HG03039 (cell line): ENCODE results near the gene SLC25A10.
"Not testable (repeated sequence)": the region's sequence is repeated elsewhere in the genome, so short reads cannot be mapped to it uniquely, and the experiment has no call there.

Experiments
- ATAC-seq: cut with Tn5 transposase; IDR thresholded peaks from one replicate; pipeline ENCODE4 v1.9.1; 2021; ENCODE audit warnings: mild to moderate bottlenecking, moderate library complexity; ENCODE audit not compliant: unreplicated experiment

The SLC25A10 gene, protein sequence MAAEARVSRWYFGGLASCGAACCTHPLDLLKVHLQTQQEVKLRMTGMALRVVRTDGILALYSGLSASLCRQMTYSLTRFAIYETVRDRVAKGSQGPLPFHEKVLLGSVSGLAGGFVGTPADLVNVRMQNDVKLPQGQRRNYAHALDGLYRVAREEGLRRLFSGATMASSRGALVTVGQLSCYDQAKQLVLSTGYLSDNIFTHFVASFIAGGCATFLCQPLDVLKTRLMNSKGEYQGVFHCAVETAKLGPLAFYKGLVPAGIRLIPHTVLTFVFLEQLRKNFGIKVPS

DNA sequence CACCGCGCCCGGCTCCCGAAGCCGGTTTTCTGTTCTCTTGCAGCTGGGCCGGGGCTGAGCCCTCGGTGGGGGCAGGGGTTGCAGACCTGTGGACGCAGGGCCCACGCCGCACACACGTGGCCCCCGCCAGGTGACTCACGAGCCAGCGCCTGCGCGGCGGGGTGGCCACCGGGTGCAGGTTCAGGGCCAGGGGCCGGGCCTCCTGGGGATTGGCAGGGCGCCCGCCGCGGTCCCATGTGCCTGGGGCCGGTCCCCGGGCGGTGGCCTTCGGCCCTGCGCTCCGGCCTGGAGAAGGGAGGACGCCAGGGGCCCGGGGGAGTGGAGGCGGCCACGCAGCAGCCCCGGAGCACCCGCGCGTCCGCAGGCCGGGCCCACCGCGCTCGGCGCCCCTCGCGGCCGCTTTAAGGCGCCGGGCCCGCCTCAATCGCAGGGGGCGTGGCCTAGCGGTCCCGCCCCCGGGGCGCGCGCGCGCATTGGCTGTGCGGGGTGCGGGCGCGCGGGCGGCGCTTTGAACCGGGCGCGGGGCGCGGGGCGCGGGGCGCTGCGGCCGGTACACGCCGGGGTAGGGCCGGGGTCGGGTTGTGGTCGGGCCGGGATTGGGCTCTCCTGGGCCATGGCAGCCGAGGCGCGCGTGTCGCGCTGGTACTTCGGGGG is at the start of gene SLC25A10:
Gene SLC25A10 (plus strand): TSS at position 471 of the 654 bp plus-strand sequence. CDS start 143 bp downstream, at position 614.
- peak; percentile 50 for ATAC-seq

DNA sequence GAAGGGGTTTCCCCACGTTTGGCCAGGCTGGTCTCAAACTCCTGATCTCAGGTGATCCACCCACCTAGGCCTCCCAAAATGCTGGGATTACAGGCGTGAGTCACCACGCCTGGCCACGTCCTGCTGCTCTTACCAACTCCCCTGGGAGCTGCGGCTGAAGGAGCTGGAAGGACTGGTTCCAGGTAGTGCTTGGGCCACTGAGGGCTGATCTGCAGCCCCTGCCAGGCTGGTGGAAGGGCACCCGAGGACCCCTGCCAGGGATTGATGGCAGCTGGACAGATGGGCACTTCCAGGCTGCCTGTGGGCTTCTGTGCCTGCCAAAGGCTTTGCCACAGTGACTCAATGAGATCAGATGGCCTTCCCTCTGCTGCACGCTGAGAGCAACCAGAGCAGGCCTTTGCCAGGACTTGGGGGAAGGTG is 48.0 kb upstream of the SLC25A10 start:
- ATAC-seq, result no peak

DNA sequence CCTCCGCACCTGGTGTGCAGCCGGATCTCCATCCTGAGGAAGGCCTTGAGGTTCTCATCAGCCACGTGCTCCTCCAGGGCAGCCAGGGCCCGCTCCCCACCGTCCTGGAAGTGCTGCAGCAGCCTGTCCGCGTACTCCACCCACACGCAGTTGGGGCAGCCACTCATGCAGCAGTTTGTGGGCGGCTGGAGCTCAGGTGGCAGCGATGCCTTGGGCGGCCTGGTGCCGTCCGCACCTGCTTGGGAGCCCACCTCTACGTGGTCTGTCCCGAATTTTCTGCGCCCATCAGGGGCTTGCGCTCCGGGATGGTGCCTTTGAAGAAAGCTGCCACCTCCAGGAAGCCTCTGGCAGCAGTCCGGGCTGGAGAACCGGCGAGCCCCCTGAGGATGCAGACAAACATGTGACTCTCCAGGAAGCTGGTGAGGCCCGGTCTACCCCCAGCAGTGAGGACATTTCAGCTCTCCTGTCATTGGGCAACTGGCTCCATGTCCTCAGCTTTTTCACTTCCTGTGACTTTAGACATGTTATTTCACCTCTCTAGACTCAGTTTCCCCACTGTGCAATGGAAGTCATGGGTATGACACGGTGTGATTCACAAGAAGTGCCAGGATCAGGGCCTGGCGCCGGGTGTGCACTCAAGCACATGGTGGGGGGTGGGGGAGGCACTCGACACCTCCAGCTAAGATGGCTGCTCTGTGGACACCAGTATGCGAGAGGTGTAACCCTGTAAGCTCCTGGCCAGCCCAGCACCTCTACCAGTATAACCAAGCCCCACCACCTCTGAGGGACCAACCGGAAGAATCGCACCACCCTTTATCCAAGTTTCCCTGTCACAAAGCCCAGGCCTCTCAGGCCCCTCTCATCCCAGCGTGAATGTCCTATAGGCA is 46.6 kb upstream of the SLC25A10 start:
- ATAC-seq, result no peak

DNA sequence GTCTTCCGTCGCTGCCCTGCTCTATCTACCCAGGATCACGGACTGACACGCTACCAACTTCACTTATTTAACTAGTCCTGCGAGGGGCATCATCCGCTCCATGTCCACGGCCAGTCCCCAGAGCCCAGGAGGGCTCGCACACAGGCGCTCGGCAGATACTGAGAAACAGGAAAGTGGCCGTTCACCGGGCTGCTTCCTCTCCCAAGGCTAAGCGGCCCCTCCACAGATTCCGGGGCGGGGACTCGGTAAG is 46.1 kb upstream of the SLC25A10 start:
- ATAC-seq, result no peak

DNA sequence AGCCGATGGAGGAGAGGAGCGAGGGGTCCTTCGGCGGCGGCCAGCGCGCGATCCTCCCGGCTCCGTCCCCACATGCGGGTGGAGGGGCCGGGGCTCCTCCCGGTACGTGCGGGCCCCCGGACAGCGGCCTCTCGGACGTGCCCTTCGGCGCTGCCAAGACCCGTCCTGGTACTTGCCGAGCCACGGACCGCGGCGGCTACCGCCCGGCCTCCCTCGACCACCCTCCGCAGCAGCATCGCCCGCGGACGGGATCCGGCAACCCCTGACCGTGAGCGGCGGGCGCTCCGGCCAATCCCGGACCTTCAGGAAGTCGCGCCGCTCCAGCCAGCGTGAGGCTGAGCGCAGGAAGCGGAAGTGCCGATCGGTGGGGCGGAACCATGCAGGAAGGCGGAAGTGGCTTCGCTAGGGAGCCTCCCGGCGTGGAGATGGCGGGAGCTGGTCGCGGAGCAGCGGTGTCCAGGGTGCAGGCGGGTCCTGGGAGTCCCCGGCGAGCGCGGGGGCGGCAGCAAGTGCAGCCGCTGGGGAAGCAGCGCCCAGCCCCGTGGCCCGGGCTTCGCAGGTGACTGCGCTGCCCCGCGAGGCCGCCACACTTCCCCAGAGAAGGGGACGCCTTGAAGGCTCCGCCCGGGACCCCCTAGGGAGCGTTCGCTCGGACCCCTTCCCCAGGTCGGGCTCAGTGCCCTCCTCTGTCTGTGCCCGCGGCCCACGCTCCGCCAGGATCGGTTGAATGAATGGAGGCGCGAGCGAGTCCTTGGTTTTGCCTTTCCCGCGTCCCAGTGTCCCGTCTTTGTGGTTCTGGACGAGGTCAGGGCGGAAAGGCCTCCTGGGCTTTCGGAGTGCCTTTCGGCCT is 45.5 kb upstream of the SLC25A10 start, which contains the start of the genes CCDC137 and OXLD1:
Gene CCDC137 (plus strand): TSS at position 396 of the 850 bp plus-strand sequence. CDS start 30 bp downstream, at position 426.
Gene OXLD1 (minus strand): TSS at position 264 of the 850 bp plus-strand sequence. CDS start 28 bp downstream, at position 236.
- ATAC-seq, result peak; percentile 90

DNA sequence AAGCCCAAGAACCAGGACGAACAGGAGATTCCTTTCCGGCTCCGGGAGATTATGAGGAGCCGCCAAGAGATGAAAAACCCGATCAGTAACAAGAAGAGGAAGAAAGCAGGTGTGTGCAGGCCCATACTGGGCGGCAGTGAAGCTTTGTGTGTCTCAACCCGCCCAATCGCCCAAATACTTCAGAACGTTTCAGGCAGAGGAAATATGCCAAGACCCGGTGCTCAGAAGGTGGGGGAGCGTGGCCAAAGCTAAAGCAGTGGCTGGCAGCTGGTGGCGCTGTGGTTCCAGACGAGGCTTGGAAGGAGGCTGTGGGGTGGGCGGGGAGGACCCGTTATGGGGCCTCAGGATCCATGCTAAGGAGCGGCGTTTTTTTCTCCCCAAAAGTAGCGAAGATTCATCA is 44.3 kb upstream of the SLC25A10 start:
- ATAC-seq, result no peak

DNA sequence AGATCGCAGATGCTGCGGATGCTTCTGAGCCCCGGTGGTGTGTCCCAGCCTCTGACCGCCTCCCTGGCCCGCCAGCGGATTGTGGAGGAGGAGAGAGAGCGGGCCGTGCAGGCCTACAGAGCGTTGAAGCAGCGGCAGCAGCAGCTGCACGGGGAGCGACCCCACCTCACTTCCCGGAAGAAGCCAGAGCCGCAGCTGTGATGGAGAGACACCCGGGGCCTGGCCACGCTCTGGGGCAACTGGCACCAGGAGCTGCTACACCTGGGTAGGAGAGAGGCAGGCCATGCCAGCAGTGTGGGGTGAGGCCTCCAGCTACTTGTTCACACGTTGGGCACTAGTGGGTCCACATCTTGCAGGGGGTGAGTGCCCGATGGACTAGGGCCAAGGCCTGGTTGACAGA is 39.6 kb upstream of the SLC25A10 start:
- no peak for ATAC-seq

DNA sequence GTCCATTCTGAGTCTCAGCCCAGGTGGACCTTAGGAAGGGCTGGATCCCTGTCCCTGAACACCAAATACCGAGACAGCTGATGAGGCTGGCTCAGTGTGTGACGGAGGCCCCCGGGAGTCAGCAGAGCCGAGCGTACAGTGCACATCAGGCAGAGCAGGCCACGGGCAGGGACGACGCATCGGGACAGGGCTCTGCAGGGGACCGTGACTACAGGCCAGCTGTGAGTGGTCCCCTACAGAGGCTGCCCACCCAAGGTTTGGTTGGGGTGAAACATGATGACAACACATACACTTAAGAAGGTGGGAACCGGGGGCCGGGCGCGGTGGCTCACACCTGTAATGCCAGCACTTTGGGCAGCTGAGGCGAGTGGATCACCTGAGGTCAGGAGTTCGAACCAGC is 39.1 kb upstream of the SLC25A10 start:
- ATAC-seq, result no peak

DNA sequence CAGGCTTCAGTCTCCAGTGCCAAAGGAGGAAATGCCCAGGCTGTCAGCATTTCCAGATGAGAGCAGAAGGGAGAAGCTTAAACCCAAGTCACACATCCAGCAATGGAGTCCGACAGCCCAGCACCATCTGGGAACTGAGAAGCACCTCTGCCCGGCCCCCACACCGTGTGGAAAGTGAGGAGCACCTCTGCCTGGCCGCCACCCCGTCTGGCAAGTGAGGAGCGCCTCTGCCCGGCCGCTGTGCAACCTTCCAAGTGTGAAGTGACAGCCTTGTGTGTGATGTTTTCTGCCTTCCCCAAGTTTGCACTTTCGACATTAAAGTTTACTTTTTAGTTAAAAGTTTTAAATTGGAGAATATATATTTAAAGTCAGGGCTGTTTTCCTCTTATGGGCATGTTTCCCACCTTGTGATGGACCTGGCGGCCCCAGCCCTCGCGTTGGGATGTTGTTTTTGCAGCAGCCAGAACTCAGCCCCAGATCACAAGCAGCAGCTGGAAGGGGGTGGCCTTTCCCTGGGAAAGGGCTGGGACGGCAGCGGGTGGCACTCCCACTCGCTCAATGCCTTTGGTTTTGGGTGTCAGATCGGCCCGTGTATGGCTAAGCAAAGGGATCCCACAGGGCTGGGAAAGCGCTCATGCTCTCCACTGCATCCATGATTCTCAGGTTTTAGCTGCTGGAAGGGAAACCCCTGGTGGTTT is 38.4 kb upstream of the SLC25A10 start:
- ATAC-seq, result no peak

DNA sequence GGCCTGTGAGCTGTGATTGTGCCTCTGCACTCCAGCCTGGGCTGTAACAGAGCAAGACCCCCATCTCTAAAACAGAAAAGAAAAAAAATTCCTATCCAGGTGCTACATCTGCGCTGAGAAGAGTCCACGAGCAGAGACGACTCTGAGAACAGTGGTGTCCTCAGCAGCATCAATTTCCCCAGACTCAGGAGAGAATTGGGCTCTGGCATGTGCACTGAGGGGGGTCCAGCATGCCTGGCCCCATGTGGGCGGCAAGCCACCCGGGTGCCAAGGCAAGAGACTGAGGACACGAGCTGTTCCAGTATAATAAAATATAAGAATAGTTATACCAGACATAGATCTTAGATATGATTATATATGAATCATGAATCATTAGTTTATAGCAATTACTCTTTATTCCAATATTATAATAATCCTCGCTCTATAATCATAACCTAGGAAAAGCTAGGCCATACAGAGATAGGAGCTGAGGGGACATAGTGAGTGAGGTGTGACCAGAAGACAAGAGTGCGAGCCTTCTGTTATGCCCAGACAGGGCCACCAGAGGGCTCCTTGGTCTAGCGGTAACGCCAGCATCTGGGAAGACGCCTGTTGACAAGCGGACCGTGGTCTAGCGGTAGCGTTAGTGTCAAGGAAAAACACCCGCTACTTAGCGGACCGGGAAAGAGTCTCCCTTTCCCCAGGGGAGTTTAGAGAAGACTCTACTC is 36.4 kb upstream of the SLC25A10 start:
- ATAC-seq, result not testable (repeated sequence)

DNA sequence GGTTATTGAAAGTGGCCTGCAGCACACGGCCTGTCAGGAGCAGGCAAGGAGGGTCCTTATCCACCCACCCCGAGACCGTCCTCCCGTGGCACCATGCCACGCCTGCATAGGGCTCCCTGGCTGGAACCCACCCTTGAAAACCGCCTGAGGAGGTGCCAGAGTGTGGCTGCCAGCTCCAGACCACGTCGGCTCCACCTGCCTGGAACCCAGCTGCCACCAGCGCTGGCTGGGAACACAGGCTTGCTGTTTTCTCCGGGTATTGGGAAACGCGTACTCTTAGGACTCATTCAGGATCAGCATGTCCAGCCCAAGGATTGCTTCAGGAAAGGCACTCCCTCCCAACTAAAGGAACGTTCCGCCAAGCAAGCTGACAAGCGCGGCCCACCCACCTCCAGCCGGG is 35.2 kb upstream of the SLC25A10 start:
- no peak for ATAC-seq

DNA sequence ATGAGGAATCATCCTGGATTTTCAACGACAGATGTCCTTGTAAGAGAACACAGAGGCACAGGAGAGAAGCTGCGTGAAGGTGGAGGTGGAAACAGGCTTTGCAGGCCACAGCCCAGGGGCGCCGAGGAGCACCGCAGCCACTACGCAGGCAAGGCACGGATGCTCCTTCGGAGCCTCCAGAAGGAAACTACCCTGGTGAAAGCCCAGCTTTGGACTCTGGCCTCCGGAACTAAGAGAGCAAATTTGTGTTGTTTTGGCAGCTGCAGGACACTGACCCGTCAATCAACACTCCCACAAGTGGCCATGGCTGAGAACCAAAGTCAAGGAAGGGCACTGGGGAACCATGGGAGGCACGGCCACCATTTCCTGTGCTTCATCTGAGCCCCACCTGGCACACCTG is 31.9 kb upstream of the SLC25A10 start:
- ATAC-seq, result no peak

DNA sequence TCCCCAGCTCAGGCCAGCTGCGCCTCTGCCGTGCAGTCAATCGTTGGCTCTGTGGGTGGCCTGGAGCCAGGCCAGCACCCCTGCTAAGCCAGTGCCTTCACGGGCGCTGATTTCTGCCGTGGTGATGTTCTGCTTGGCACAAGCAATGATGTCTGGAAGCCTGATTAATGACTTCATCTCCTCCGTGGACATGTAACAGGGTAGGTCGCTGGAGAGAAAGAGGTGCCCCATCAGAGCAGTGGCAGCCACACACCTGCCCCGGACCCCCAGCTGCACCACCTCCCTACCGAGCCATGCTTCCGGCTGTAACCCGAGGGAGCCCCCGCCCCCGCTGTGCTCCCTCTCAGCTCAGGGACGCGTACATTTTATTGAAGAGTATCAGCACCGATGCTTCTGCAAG is 30.4 kb upstream of the SLC25A10 start:
- ATAC-seq, result no peak

DNA sequence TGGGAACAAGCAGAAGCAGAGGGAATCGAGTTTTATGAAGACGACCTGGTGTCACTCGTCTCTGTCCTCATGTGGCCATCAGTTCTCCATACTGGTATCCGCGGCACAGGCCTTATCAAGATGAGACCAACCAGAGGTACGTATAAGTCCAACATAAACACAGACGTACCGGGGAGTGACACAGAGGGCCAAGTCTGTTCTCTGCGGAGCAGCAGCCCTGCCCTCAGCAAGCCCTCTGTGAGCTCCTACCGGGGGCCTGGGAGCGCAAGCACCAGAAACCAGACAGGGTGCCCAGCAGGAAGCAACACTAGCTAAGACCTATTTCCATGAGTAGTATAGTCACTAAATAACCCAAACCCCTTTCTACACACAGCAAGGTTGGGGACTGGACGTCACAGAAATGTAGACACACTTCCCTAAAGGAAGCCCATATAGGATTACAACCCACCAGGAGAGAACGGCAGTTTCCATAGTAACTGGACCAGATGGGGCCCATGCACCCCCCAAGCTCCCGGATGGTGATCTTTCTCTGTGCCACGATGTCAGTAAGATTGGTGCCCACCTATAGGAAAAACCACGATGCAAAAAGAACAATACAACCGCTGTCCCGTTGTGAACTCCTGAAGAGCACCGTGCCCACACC is 29.4 kb upstream of the SLC25A10 start:
- no peak for ATAC-seq

DNA sequence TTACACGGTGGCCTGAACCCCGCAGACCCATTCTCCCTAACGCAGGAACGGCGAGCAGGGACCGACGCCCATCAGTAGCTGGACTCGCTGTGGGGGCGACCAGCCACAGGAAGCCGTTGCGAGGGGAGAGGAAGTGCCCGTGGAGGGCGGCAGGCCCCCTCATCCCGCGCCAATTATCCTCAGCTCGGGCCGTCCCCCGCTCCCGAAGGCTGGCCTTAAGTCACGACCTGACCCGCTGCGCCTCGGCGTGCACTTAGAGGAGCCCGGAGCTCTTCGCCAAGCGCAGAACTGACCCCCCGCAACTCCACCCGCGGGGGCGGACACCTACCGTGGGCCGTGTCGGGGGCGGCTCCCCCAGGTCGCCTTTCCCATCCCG is 28.9 kb upstream of the SLC25A10 start:
- peak; percentile 3 for ATAC-seq

DNA sequence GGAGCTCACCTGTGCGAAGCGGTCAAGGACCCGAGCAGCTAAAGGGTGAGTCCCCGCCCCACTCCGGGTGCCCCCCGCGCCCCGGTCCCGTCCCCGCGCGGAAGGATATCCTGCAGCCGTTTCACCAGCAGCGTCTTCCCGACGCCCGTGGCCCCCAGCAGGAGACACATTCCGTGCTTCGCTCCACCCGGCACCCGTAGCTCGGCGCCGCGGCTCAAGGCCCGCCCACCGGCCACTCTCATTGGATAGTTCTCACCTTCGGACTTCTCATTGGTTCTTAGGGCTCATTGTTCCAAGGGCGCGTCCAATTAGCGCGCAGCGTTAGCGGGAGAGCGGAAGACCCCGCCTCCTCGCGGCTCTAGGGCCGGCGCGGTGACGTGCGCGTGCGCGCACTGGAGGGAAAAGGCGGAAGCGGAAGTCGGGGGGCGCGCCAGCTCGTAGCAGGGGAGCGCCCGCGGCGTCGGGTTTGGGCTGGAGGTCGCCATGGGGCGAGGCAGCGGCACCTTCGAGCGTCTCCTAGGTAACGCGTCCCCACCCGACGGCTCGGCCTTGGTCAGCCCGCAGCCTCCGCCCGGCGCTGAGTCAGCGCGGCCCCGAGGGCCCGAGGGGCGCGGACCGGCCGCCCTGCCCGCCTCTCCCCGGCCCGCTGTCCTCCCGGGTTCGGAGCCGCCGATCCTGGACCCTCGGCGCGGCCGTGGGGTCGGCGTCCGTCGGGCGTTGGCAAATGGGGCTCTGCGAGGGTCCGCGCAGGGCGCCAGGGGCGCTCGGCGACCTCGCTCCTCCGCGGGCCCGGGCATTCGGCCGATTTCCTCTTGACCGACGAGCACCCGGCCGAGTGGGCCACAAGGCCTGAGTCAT is 28.3 kb upstream of the SLC25A10 start, which contains the start of the genes ARL16 and HGS:
Gene ARL16 (minus strand): TSS at position 214 of the 858 bp plus-strand sequence. CDS start 44 bp downstream, at position 170.
Gene HGS (plus strand): TSS at position 428 of the 858 bp plus-strand sequence. CDS start 56 bp downstream, at position 484.
- ATAC-seq, result peak; percentile 82

DNA sequence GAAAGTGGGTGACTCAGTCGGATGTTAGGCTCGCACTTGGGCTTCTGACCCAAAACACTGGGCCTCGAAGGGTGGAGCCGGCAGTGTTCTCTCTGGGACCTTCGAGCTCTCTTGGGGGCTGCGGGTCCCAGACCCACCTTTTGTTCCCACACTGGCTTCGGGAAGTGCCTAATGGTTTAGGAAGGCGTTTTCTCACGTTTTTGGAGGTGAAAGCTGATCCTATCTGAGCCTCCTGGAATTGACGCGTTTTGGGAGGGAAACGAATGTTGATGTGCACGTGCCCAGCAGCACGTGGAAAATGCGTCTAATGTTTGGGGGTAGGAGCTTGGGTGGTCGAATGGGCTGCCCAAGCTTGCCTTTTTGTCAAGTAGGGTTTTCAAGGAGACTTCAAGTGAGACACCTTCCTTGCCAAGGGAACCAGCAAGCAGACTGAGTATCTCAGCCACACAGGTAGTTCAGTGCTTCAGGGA is 27.6 kb upstream of the SLC25A10 start:
- ATAC-seq, result no peak

DNA sequence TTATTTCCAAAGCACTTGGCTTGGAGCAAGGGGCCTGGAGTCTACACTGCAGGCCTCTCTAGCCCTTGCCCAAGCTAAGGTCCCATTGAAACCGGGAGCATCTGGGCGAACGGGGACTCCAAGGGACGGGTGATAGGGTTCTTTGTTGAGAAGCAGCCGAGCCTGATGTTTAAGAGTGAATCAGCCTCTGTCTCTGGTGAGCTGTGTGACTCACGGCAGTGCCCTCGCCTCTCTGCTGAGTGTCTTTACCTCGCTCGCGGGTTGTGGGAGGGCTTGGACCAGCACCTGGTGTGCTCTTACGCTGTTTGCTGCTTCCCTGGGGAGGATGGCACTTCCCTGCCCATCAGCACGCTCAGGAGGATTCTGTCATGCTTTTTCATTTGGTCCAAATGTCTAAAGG is 27.0 kb upstream of the SLC25A10 start:
- no peak for ATAC-seq
